ENCODE data around the gene CDH22. TPM values are rescaled to one million over a fixed set of nuclear protein-coding genes. Genes with fewer than 3 reads are reported as not detected.
A peak's percentile ranks its signal among the peaks of the same experiment; 100 is the strongest.

Gene CDH22
- total RNA-seq, 1 donor from 2014 or later, result 0.09 TPM

DNA sequence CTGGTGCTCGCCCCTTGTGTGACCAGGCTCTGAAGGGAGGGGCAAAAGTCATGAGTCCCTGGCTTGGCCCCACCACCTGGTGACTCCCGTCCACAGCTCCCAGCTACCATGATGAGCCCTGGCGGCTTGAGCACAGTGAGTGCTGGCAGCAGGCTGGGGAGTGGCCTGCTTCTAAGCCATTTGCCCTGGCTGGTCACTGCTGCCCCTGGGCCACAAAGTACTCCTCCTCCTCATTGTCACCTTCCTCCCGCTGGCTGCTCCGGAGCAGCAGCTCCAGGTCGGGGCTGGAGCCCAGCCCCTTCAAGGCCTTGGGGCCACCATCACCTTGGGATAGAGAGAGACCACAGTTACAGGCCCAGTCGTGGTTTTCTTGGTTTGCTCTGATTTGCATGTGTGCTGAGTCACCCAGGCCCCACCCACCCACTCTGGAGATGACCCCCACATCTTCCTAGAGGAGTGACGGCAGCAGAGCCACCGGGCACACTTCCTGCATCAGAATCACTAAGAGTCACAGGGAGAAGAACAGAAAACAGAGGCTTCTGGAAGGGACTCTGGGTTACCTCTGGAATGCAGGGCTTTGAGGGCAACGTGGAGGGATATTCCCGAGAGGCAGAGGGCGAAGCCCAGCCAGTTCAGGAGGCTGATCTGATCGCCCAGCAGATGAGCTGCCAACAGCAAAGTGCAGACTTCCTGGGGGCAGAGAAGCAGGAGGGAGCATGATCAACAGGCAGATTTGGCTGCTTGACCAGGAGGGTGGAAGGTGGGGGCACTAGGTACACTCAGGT is 42.1 kb upstream of the CDH22 start:
- H3K27me3 Mint-ChIP-seq (ENCODE audit: low read depth), result no peaks in the 10 kb centered on the region
- H3K4me1 Mint-ChIP-seq, result peaks cover 33% of the 10 kb centered on the region
- peak; percentile 22 for DNase-seq (ENCODE audit: low read depth, low spot score)
- peak overlapping the region; percentile 74 for H3K4me3 Mint-ChIP-seq
- H3K36me3 Mint-ChIP-seq (ENCODE audit: low read depth), result no peaks in the 10 kb centered on the region
- H3K27ac Mint-ChIP-seq (ENCODE audit: unreplicated experiment), result peak overlapping the region; percentile 99
- no peak for TF ChIP-seq CTCF (conservative IDR thresholded peaks at IDR 0.05)
- no peaks in the 10 kb centered on the region for H3K9me3 Mint-ChIP-seq

GRCh38 chr20:46349742-46350056 is 41.4 kb upstream of the CDH22 start:
- Mint-ChIP-seq H3K4me3 (peak overlapping the region; percentile 4), H3K36me3 (ENCODE audit: low read depth) (no peaks in the 10 kb centered on the region), H3K27ac (ENCODE audit: unreplicated experiment) (no peak overlapping the region), H3K4me1 (peaks cover 33% of the 10 kb centered on the region), H3K27me3 (ENCODE audit: low read depth) (peaks cover 4% of the 10 kb centered on the region), H3K9me3 (no peaks in the 10 kb centered on the region)
- DNase-seq (ENCODE audit: low read depth, low spot score), result no peak
- TF ChIP-seq CTCF (conservative IDR thresholded peaks at IDR 0.05), result no peak

DNA sequence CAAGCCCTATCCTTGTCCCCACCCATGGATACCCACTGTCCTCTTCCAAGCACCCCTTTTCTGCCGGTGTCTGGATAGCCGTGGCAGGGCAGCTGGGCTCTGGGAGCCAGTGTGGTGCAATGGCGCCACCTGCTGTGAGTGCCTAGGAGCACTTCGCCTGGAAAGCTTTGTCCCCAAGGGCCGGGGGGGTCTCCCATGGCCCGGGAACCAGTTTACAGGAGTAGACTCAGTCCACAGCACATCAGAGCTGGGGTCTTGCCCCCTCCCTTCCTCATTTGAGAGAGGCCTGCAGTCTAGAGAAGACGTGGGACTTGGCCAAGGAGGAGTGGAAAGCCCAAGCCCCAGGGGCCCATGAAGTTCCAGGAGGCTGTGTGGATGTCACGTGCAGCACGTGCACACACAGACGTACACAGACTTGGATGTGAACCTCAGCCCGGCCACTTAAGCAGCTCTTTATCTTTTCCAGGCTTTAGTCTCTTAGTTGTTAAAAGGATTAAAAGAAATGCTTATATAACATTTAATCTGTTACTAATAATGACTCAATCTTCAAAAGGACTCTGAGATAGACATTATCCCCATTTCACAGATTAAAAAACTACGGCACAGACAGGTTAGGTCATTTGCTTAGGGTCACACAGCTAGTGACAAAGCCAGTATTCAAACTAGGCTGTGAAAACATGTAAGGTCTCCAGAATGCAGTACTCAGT is 40.9 kb upstream of the CDH22 start:
- H3K4me3 Mint-ChIP-seq, result peak overlapping the region; percentile 63
- peaks cover 9% of the 10 kb centered on the region for H3K27me3 Mint-ChIP-seq (ENCODE audit: low read depth)

DNA sequence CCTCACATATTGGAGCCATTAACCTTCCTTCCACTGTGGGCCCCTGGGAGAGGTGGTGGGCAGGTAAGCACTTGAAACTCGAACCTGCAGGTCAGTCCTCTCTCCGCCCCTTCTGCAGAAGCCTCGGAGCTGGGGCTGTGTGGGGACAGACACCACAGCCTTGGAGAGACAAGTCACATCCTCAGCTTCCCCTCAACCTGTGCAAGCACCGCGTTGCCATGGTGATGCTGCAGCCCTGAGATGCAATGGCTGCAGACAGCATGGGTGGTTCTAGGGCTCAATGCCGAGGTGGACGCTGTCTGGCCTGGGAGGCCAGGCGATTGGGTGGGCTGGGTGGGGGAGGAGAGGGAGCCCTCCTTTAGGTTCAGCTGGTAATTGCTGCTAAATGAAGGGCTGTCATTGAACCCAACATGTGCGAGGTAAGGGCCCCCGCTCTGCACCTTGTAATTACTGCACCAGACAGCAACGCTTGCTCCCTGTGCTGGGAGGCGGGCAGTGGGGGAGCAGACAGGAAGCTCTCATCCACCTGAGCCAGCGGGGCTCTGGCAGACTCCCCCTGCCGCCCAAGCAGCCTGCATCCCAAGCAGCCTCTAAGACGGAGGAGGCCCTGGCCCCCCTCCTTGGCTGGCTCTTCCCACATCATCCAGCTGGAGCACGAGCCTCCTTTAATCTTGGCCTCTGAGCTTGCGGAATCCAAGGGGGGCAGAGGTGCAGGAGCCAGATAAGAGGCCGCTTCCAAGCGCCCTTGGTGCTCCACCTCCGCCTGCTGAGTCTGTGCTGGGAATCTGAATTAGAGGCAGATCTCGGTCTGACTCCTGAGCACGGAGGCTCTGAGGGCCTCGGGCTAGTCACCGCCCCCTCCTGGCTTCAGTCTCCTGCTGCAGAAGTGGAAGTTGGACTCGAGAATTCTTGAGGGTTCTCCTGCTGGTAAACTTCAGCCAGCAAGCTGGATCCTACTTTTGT is 39.8 kb upstream of the CDH22 start:
- TF ChIP-seq CTCF (conservative IDR thresholded peaks at IDR 0.05), result no peak
- Mint-ChIP-seq H3K27ac (ENCODE audit: unreplicated experiment) (no peak overlapping the region), H3K4me1 (peaks cover 38% of the 10 kb centered on the region), H3K36me3 (ENCODE audit: low read depth) (no peaks in the 10 kb centered on the region), H3K9me3 (no peaks in the 10 kb centered on the region), H3K27me3 (ENCODE audit: low read depth) (peaks cover 16% of the 10 kb centered on the region), H3K4me3 (peak overlapping the region; percentile 63)
- peak; percentile 24 for DNase-seq (ENCODE audit: low read depth, low spot score)

More for the DNA sequence above, 40.9 kb upstream of the CDH22 start:
- Mint-ChIP-seq H3K27ac (ENCODE audit: unreplicated experiment) (peak overlapping the region; percentile 44), H3K9me3 (no peaks in the 10 kb centered on the region), H3K36me3 (ENCODE audit: low read depth) (no peaks in the 10 kb centered on the region), H3K4me1 (peaks cover 33% of the 10 kb centered on the region)
- TF ChIP-seq CTCF (conservative IDR thresholded peaks at IDR 0.05), result peak; percentile 79
- DNase-seq (ENCODE audit: low read depth, low spot score), result peak; percentile 74

DNA sequence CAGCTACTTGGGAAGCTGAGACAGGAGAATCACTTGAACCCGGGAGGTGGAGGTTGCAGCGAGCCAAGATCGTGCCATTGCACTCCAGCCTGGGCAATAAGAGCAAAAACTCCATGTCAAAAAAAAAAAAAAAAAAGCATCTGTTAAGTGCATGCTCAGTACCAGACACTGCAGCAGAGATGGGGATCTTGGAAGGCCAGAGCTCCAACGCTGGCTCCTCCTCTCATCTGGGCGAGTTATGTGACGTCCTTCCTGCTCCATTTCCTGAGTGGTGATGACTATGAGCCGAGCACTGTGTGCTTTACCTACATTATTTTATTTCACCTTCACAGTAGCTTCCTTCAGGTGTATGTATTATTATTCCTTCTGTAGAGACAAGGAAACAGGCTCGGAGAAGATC is 38.5 kb upstream of the CDH22 start:
- no peaks in the 10 kb centered on the region for H3K36me3 Mint-ChIP-seq (ENCODE audit: low read depth)
- H3K27ac Mint-ChIP-seq (ENCODE audit: unreplicated experiment), result no peak overlapping the region
- H3K4me1 Mint-ChIP-seq, result peaks cover 48% of the 10 kb centered on the region
- TF ChIP-seq CTCF (conservative IDR thresholded peaks at IDR 0.05), result no peak
- no peak overlapping the region for H3K4me3 Mint-ChIP-seq
- DNase-seq (ENCODE audit: low read depth, low spot score), result no peak
- H3K27me3 Mint-ChIP-seq (ENCODE audit: low read depth), result peaks cover 25% of the 10 kb centered on the region
- H3K9me3 Mint-ChIP-seq, result no peaks in the 10 kb centered on the region

All from neural crest cell (in vitro differentiated cells).